ENCODE measurements around the gene TMC4. TPM values are rescaled to one million over a fixed set of nuclear protein-coding genes. Genes with fewer than 3 reads are reported as not detected.
A peak's percentile ranks its signal among the peaks of the same experiment; 100 is the strongest.

TMC4 gene
- total RNA-seq, 1 donor from 2014 or later, result 0.28 TPM

GRCh38 chr19:54145541-54146158 is 27.3 kb downstream of the TMC4 start:
- Mint-ChIP-seq H3K36me3 (ENCODE audit: low read depth) (peaks cover 8% of the 10 kb centered on the region), H3K27ac (ENCODE audit: unreplicated experiment) (no peak overlapping the region), H3K9me3 (no peaks in the 10 kb centered on the region), H3K4me1 (peaks cover 6% of the 10 kb centered on the region), H3K27me3 (ENCODE audit: low read depth) (no peaks in the 10 kb centered on the region), H3K4me3 (no peak overlapping the region)
- no peak for DNase-seq (ENCODE audit: low read depth, low spot score)
- TF ChIP-seq CTCF (conservative IDR thresholded peaks at IDR 0.05), result no peak

- DNase-seq (ENCODE audit: low read depth, low spot score), result no peak
- Mint-ChIP-seq H3K36me3 (ENCODE audit: low read depth) (peaks cover 8% of the 10 kb centered on the region), H3K9me3 (no peaks in the 10 kb centered on the region), H3K4me3 (peak overlapping the region; percentile 95), H3K4me1 (peaks cover 27% of the 10 kb centered on the region), H3K27me3 (ENCODE audit: low read depth) (peaks cover 2% of the 10 kb centered on the region), H3K27ac (ENCODE audit: unreplicated experiment) (no peak overlapping the region)
- no peak for TF ChIP-seq CTCF (conservative IDR thresholded peaks at IDR 0.05)
Measured at GRCh38 chr19:54142166-54142780, 30.7 kb downstream of the TMC4 start.

- Mint-ChIP-seq H3K9me3 (no peaks in the 10 kb centered on the region), H3K36me3 (ENCODE audit: low read depth) (peaks cover 8% of the 10 kb centered on the region), H3K27ac (ENCODE audit: unreplicated experiment) (no peak overlapping the region), H3K4me3 (peak overlapping the region; percentile 95), H3K4me1 (peaks cover 35% of the 10 kb centered on the region), H3K27me3 (ENCODE audit: low read depth) (peaks cover 8% of the 10 kb centered on the region)
- TF ChIP-seq CTCF (conservative IDR thresholded peaks at IDR 0.05), result no peak
- no peak for DNase-seq (ENCODE audit: low read depth, low spot score)
Measured at GRCh38 chr19:54141356-54141755, 31.6 kb downstream of the TMC4 start.

GRCh38 chr19:54138489-54139256 is 34.3 kb downstream of the TMC4 start:
- Mint-ChIP-seq H3K4me1 (peaks cover 42% of the 10 kb centered on the region), H3K27me3 (ENCODE audit: low read depth) (peaks cover 14% of the 10 kb centered on the region), H3K9me3 (no peaks in the 10 kb centered on the region), H3K27ac (ENCODE audit: unreplicated experiment) (peak overlapping the region; percentile 95), H3K4me3 (peak overlapping the region; percentile 95), H3K36me3 (ENCODE audit: low read depth) (no peaks in the 10 kb centered on the region)
- no peak for TF ChIP-seq CTCF (conservative IDR thresholded peaks at IDR 0.05)
- no peak for DNase-seq (ENCODE audit: low read depth, low spot score)

- H3K27ac Mint-ChIP-seq (ENCODE audit: unreplicated experiment), result peak within 1 kb of the TSS; percentile 95
- H3K9me3 Mint-ChIP-seq, result no peaks in the 10 kb centered on the region
- H3K27me3 Mint-ChIP-seq (ENCODE audit: low read depth), result peaks cover 14% of the 10 kb centered on the region
- H3K4me3 Mint-ChIP-seq, result peak within 1 kb of the TSS; percentile 95
- no peaks in the 10 kb centered on the region for H3K36me3 Mint-ChIP-seq (ENCODE audit: low read depth)
- DNase-seq (ENCODE audit: low read depth, low spot score), result no peak
- TF ChIP-seq CTCF (conservative IDR thresholded peaks at IDR 0.05), result peak; percentile 44
- H3K4me1 Mint-ChIP-seq, result peaks cover 42% of the 10 kb centered on the region
Measured at GRCh38 chr19:54137699-54138488, 35.1 kb downstream of the TMC4 start, which contains the start of gene CNOT3. Gene CNOT3 (plus strand): TSS chr19:54137762. CDS start chr19:54142979, 5,217 bp downstream.
